Measurements from ENCODE around the gene MAFF. TPM values are rescaled to one million over a fixed set of nuclear protein-coding genes. Genes with fewer than 3 reads are reported as not detected.

MAFF gene
- total RNA-seq, 1 experiment from 2014 or later, result 6.4 TPM

DNA sequence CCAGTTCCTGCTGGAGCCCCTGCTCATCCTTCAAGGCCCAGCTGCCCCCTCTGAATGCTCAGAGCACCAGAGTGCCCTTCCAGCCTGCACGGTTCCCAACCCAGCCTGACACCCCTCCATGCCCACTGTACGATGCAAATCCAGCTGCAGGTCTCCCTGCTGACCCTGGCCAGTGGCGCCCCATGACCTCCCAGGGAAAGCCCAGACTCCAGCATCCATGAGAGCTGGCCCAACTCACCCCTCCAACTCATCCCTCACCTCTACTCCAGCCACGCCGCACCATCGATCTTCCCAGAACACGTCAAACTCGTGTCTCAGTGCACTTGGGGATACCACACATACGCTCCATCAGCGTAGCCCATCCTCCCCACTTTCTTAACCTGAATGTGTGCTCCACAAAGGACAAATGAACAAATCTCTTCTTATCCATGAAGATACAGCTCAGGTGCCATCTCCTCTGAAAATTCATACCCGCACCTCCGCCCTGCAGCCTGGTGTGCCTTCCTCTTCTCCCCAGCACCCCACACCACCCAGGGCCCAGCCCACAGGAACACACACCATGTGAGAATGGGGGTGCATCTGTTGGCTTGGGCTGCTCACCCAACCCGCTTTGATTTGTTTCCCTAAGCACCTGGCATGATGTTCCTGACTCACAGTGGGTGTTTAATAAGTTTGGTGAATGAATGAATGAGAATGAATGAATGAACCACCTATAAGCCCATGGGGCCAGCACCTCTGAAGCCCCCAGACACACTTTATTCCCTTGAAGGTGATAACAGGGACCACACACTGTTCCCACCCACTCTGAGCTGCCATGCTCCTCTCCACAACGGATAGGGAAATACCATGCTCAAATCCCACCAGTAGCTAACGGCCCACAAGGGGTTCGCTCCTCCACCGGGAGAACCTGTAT is 26.3 kb upstream of the MAFF start:
- TF ChIP-seq, protein P1, sequence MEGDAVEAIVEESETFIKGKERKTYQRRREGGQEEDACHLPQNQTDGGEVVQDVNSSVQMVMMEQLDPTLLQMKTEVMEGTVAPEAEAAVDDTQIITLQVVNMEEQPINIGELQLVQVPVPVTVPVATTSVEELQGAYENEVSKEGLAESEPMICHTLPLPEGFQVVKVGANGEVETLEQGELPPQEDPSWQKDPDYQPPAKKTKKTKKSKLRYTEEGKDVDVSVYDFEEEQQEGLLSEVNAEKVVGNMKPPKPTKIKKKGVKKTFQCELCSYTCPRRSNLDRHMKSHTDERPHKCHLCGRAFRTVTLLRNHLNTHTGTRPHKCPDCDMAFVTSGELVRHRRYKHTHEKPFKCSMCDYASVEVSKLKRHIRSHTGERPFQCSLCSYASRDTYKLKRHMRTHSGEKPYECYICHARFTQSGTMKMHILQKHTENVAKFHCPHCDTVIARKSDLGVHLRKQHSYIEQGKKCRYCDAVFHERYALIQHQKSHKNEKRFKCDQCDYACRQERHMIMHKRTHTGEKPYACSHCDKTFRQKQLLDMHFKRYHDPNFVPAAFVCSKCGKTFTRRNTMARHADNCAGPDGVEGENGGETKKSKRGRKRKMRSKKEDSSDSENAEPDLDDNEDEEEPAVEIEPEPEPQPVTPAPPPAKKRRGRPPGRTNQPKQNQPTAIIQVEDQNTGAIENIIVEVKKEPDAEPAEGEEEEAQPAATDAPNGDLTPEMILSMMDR (IDR thresholded peaks at IDR 0.05), result no peak
- TF ChIP-seq, protein P2, sequence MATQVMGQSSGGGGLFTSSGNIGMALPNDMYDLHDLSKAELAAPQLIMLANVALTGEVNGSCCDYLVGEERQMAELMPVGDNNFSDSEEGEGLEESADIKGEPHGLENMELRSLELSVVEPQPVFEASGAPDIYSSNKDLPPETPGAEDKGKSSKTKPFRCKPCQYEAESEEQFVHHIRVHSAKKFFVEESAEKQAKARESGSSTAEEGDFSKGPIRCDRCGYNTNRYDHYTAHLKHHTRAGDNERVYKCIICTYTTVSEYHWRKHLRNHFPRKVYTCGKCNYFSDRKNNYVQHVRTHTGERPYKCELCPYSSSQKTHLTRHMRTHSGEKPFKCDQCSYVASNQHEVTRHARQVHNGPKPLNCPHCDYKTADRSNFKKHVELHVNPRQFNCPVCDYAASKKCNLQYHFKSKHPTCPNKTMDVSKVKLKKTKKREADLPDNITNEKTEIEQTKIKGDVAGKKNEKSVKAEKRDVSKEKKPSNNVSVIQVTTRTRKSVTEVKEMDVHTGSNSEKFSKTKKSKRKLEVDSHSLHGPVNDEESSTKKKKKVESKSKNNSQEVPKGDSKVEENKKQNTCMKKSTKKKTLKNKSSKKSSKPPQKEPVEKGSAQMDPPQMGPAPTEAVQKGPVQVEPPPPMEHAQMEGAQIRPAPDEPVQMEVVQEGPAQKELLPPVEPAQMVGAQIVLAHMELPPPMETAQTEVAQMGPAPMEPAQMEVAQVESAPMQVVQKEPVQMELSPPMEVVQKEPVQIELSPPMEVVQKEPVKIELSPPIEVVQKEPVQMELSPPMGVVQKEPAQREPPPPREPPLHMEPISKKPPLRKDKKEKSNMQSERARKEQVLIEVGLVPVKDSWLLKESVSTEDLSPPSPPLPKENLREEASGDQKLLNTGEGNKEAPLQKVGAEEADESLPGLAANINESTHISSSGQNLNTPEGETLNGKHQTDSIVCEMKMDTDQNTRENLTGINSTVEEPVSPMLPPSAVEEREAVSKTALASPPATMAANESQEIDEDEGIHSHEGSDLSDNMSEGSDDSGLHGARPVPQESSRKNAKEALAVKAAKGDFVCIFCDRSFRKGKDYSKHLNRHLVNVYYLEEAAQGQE (IDR thresholded peaks at IDR 0.05; ENCODE audit: insufficient read depth in 1 of 2, low read depth in 2 of 2, low read length in 1 of 2), result no peak
- no peak for TF ChIP-seq POLR2AphosphoS5 (IDR thresholded peaks at IDR 0.05; ENCODE audit: low read depth, low read length)
- TF ChIP-seq SIN3A (IDR thresholded peaks at IDR 0.05; ENCODE audit: borderline replicate concordance, insufficient read depth, low read depth, low read length), result no peak
- TF ChIP-seq TCF7L2 (IDR thresholded peaks at IDR 0.05; ENCODE audit: low read depth, low read length), result no peak
- intact Hi-C loops (cut with micrococcal nuclease; ENCODE audit: unreplicated experiment), result no loop called here

DNA sequence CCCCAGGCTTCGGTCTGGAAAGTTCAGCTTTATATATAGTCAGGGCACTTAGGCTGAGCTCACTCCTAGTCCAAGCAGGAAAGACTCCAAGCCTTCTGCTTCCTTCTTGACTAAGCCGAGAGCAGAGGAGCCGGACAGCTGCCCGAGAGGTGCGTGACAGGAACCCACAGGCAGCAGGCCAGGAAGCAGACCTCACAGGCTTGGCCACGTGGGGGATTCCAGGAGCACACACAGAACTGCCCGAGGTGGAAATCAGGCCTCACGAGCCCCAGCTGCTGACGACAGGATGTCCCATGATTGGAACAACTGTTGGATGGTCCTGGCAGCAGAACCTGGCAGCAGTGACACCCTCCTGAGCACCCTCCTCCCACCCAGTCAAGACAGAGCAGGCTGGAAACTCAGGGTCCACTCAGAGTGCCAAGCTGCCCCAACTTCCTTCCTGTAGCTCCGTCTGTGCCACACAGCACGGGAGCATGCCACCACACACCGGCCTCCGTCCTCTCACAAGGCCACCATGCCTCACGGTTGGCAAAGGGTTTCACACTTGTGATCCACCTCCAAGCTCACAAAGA is 25.5 kb upstream of the MAFF start:
- H3K4me1 ChIP-seq (ENCODE audit: control insufficient read depth, insufficient read depth, low read length), result peaks cover 52% of the 10 kb centered on the region
- BruUV-seq (replicated peaks), result no TSS peak
- POLR2A ChIA-PET, result no interaction called here

More for the DNA sequence above, 26.3 kb upstream of the MAFF start:
- no TSS peak for BruUV-seq (replicated peaks)
- ATAC-seq (no peak), DNase-seq (ENCODE audit: low read depth, low spot score) (no peak)
- no peak overlapping the region for H3K4me3 ChIP-seq (ENCODE audit: low read depth in 2 of 2, low read length in 2 of 2)
- ChIA-PET CTCF (no interaction called here), POLR2A (no interaction called here)
- H3K27ac ChIP-seq (ENCODE audit: low read length), result peak overlapping the region; percentile 48
- no peaks in the 10 kb centered on the region for H3K27me3 ChIP-seq (ENCODE audit: control insufficient read depth, insufficient read depth, low read length)
- H3K36me3 ChIP-seq (ENCODE audit: control insufficient read depth, insufficient read depth, low read length), result no peaks in the 10 kb centered on the region
- H3K9me3 ChIP-seq (ENCODE audit: control insufficient read depth, insufficient read depth, low read depth, low read length), result no peaks in the 10 kb centered on the region
- peaks cover 45% of the 10 kb centered on the region for H3K4me1 ChIP-seq (ENCODE audit: control insufficient read depth, insufficient read depth, low read length)
- in situ Hi-C loops (cut with HindIII; ENCODE audit: low pct_unique_long_range_greater_than_20kb, low sequenced_read_pairs), result no loop called here

More for the DNA sequence above, 25.5 kb upstream of the MAFF start:
- CTCF ChIA-PET, result interaction anchor here (0.6 kb wide), 2 partner anchors 59 to 281 kb away, joined by 6 to 8 read pairs; no protein-coding TSS in a partner anchor
- in situ Hi-C loops (cut with HindIII; ENCODE audit: low pct_unique_long_range_greater_than_20kb, low sequenced_read_pairs) (no loop called here), intact Hi-C loops (cut with micrococcal nuclease; ENCODE audit: unreplicated experiment) (no loop called here)
- H3K9me3 ChIP-seq (ENCODE audit: control insufficient read depth, insufficient read depth, low read depth, low read length), result no peaks in the 10 kb centered on the region
- no peaks in the 10 kb centered on the region for H3K27me3 ChIP-seq (ENCODE audit: control insufficient read depth, insufficient read depth, low read length)
- DNase-seq (ENCODE audit: low read depth, low spot score) (no peak), ATAC-seq (peak; percentile 43; the same call in 1 of the 2 replicates)
- H3K27ac ChIP-seq (ENCODE audit: low read length), result peak overlapping the region; percentile 48
- no peak overlapping the region for H3K4me3 ChIP-seq (ENCODE audit: low read depth in 2 of 2, low read length in 2 of 2)
- no peaks in the 10 kb centered on the region for H3K36me3 ChIP-seq (ENCODE audit: control insufficient read depth, insufficient read depth, low read length)
- no peak for TF ChIP-seq TCF7L2 (IDR thresholded peaks at IDR 0.05; ENCODE audit: low read depth, low read length)
- TF ChIP-seq SIN3A (IDR thresholded peaks at IDR 0.05; ENCODE audit: borderline replicate concordance, insufficient read depth, low read depth, low read length), result no peak
- TF ChIP-seq POLR2AphosphoS5 (IDR thresholded peaks at IDR 0.05; ENCODE audit: low read depth, low read length), result no peak
- TF ChIP-seq, protein P2 (IDR thresholded peaks at IDR 0.05; ENCODE audit: insufficient read depth in 1 of 2, low read depth in 2 of 2, low read length in 1 of 2), result no peak
- TF ChIP-seq, protein P1 (IDR thresholded peaks at IDR 0.05), result no peak

All from Panc1 (cell line).